ENCODE data around the gene CRELD2. TPM values are rescaled to one million over a fixed set of nuclear protein-coding genes. Genes with fewer than 3 reads are reported as not detected.
A peak's percentile ranks its signal among the peaks of the same experiment; 100 is the strongest.

Gene CRELD2
- total and polyA plus RNA-seq, 2 of the 13 experiments (the other 11 are each of a cell fraction or from before 2014, with no cell fraction given): 17.2 to 44.7 TPM

DNA sequence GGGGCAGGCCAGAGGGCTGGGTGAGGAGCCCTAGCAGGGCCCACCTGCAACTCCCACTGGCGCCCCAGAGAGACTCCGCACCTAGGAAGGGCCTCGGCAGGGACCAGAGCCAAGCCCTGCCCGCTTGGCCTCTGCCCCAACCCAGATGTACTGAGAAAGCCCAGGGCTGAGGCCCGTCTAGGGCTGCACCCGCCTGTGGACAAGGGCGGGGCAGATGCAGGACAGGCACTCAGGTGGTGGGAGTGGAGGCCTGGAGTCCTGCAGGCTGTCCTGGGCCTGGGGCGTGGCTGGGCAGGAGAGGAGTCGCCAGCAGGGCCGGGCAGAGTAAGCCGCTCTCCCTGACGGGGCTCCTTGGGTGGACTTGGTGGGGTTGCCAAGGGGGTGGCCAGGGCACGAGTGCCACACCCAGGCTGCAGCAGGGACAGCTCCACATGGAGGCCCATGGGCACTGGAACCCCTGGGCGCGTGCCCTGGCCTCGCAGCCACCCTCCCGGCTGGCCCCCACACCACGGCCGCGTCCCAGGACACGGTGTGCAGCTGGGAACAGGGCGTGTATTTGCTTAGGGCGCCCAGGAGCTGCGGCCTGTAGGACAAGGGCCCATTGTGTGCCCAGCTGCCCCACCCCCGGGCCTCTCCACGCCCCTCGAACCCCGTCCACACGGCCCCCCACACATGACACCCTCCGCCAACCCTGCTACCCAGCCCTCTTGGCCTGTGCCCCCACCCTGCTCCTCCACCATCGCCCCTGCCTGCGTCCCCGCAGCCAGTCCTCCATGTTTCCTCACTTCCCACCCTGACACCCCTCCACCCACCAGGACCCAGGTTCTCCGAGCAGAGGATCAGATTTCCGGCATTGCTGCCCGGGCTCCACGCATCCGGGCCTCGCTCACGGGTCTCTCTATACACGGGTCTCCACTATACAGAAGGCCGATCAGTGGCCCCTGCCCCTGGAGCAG, 30.8 kb downstream of the CRELD2 start (continued):
- 0 out of 2 replicates have a peak, but pooled peaks have one; percentile 33 for TF ChIP-seq SOX13 (IDR thresholded peaks at IDR 0.05)
- peak in 1 of 2 experiments; percentile 84; a peak in 2 of 4 replicates for TF ChIP-seq SOX13 (CRISPR knock-in tag; conservative IDR thresholded peaks at IDR 0.05 in 1 of 2, IDR thresholded peaks at IDR 0.05 in 1 of 2)
- TF ChIP-seq ASH2L (IDR thresholded peaks at IDR 0.05; ENCODE audit: insufficient read length, low read depth, low read length): peak; percentile 45
- TF ChIP-seq MEIS2 (CRISPR knock-in tag; IDR thresholded peaks at IDR 0.05): no peak
- peak; percentile 75; the same call in 1 of the 2 replicates for TF ChIP-seq GATAD1 (CRISPR knock-in tag; IDR thresholded peaks at IDR 0.05)
- peak; percentile 0 for TF ChIP-seq HNRNPLL (IDR thresholded peaks at IDR 0.05; ENCODE audit: low read depth, low read length, poor library complexity, severe bottlenecking)
- TF ChIP-seq ZNF670 (CRISPR knock-in tag; IDR thresholded peaks at IDR 0.05; ENCODE audit: borderline replicate concordance): no peak
- TF ChIP-seq, protein P1, sequence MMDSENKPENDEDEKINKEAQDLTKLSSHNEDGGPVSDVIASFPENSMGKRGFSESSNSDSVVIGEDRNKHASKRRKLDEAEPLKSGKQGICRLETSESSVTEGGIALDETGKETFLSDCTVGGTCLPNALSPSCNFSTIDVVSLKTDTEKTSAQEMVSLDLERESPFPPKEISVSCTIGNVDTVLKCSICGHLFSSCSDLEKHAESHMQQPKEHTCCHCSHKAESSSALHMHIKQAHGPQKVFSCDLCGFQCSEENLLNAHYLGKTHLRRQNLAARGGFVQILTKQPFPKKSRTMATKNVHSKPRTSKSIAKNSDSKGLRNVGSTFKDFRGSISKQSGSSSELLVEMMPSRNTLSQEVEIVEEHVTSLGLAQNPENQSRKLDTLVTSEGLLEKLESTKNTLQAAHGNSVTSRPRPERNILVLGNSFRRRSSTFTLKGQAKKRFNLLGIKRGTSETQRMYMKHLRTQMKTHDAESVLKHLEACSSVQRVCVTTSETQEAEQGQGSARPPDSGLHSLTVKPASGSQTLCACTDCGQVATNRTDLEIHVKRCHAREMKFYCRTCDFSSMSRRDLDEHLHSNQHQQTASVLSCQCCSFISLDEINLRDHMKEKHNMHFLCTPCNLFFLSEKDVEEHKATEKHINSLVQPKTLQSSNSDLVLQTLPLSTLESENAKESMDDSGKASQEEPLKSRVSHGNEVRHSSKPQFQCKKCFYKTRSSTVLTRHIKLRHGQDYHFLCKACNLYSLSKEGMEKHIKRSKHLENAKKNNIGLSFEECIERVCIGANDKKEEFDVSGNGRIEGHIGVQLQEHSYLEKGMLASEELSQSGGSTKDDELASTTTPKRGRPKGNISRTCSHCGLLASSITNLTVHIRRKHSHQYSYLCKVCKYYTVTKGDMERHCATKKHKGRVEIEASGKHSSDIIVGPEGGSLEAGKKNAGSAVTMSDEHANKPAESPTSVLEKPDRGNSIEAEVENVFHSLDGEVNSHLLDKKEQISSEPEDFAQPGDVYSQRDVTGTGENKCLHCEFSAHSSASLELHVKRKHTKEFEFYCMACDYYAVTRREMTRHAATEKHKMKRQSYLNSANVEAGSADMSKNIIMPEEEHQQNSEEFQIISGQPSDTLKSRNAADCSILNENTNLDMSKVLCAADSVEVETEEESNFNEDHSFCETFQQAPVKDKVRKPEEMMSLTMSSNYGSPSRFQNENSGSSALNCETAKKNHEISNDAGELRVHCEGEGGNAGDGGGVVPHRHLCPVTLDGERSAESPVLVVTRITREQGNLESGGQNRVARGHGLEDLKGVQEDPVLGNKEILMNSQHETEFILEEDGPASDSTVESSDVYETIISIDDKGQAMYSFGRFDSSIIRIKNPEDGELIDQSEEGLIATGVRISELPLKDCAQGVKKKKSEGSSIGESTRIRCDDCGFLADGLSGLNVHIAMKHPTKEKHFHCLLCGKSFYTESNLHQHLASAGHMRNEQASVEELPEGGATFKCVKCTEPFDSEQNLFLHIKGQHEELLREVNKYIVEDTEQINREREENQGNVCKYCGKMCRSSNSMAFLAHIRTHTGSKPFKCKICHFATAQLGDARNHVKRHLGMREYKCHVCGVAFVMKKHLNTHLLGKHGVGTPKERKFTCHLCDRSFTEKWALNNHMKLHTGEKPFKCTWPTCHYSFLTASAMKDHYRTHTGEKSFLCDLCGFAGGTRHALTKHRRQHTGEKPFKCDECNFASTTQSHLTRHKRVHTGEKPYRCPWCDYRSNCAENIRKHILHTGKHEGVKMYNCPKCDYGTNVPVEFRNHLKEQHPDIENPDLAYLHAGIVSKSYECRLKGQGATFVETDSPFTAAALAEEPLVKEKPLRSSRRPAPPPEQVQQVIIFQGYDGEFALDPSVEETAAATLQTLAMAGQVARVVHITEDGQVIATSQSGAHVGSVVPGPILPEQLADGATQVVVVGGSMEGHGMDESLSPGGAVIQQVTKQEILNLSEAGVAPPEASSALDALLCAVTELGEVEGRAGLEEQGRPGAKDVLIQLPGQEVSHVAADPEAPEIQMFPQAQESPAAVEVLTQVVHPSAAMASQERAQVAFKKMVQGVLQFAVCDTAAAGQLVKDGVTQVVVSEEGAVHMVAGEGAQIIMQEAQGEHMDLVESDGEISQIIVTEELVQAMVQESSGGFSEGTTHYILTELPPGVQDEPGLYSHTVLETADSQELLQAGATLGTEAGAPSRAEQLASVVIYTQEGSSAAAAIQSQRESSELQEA (CRISPR knock-in tag; IDR thresholded peaks at IDR 0.05; ENCODE audit: not compliant biosample characterization): peak; percentile 66
- TF ChIP-seq, protein P2, sequence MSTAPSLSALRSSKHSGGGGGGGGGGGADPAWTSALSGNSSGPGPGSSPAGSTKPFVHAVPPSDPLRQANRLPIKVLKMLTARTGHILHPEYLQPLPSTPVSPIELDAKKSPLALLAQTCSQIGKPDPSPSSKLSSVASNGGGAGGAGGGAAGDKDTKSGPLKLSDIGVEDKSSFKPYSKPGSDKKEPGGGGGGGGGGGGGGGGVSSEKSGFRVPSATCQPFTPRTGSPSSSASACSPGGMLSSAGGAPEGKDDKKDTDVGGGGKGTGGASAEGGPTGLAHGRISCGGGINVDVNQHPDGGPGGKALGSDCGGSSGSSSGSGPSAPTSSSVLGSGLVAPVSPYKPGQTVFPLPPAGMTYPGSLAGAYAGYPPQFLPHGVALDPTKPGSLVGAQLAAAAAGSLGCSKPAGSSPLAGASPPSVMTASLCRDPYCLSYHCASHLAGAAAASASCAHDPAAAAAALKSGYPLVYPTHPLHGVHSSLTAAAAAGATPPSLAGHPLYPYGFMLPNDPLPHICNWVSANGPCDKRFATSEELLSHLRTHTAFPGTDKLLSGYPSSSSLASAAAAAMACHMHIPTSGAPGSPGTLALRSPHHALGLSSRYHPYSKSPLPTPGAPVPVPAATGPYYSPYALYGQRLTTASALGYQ (CRISPR knock-in tag; IDR thresholded peaks at IDR 0.05): 0 out of 2 replicates have a peak, but pooled peaks have one; percentile 69
- peak; percentile 84; the same call in 1 of the 2 replicates for TF ChIP-seq KLF12 (CRISPR knock-in tag; IDR thresholded peaks at IDR 0.05; ENCODE audit: borderline replicate concordance)

Data from HepG2 (cell line).